ENCODE measurements around the gene HIPK2. TPM values are rescaled to one million over a fixed set of nuclear protein-coding genes. Genes with fewer than 3 reads are reported as not detected.

The HIPK2 gene
- total and polyA plus RNA-seq, 10 of the 15 experiments (the other 5 are each of a cell fraction or from before 2014, with no cell fraction given): 1.7 to 39.0 (median 9.4) TPM

DNA sequence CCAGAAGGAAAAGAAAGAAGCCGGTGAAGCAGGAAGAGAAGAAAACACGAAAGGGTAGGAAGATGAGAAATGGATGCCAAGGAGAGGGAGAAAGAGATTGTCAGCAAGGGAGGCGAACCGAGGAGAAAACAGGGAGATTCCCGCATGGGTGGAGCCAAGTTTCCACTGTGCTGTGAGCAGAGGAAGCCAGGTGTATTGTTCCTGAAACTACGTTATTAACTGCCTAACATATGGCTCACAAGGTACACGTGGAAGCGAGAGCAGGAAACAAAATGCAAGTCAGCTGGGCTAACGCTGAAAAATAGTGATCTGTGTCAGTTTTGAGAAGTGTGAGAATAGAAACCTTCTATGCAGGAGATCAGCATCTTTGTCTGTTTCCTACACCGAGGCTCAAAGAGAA, 20.4 kb upstream of the HIPK2 start (continued):
- TF ChIP-seq, protein P1, sequence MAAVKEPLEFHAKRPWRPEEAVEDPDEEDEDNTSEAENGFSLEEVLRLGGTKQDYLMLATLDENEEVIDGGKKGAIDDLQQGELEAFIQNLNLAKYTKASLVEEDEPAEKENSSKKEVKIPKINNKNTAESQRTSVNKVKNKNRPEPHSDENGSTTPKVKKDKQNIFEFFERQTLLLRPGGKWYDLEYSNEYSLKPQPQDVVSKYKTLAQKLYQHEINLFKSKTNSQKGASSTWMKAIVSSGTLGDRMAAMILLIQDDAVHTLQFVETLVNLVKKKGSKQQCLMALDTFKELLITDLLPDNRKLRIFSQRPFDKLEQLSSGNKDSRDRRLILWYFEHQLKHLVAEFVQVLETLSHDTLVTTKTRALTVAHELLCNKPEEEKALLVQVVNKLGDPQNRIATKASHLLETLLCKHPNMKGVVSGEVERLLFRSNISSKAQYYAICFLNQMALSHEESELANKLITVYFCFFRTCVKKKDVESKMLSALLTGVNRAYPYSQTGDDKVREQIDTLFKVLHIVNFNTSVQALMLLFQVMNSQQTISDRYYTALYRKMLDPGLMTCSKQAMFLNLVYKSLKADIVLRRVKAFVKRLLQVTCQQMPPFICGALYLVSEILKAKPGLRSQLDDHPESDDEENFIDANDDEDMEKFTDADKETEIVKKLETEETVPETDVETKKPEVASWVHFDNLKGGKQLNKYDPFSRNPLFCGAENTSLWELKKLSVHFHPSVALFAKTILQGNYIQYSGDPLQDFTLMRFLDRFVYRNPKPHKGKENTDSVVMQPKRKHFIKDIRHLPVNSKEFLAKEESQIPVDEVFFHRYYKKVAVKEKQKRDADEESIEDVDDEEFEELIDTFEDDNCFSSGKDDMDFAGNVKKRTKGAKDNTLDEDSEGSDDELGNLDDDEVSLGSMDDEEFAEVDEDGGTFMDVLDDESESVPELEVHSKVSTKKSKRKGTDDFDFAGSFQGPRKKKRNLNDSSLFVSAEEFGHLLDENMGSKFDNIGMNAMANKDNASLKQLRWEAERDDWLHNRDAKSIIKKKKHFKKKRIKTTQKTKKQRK (IDR thresholded peaks at IDR 0.05; ENCODE audit: low read depth, low read length): no peak
- TF ChIP-seq EP300 (IDR thresholded peaks at IDR 0.05; ENCODE audit: borderline replicate concordance in 1 of 2, control insufficient read depth in 1 of 2, low read depth in 2 of 2, low read length in 2 of 2): 0 out of 4 replicates have a peak, but pooled peaks of 1 of the 2 experiments have one; percentile 18
- TF ChIP-seq RELA (IDR thresholded peaks at IDR 0.05; ENCODE audit: borderline replicate concordance, partially characterized antibody): peak; percentile 44
- TF ChIP-seq IRF4 (IDR thresholded peaks at IDR 0.05; ENCODE audit: low read depth, low read length): no peak
- no peak for TF ChIP-seq RB1 (IDR thresholded peaks at IDR 0.05; ENCODE audit: borderline replicate concordance)
- TF ChIP-seq SREBF1 (IDR thresholded peaks at IDR 0.05; ENCODE audit: low read length): no peak
- TF ChIP-seq EZH2 (IDR thresholded peaks at IDR 0.05; ENCODE audit: borderline replicate concordance, control insufficient read depth, low read depth, low read length): no peak
- TF ChIP-seq HDGF (IDR thresholded peaks at IDR 0.05): no peak

DNA sequence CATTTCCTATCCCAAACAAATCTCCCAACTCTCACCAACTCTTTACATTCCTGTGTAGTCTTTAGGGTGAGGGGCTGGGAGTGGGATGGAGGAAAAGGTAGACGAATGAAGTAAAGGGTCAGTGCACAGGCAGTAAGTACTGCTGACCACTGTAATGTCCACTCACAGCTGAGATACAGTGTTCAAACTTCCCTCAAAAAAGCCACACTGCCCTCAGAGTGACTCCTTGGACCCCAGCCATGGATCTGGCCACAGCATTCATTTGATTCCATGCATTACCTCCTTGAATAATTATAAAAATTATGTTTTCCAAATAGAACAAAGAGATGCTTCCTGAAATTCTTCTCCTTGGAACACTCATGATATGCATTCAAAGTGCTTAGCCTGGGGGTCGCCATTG, 19.8 kb upstream of the HIPK2 start:
- H2AFZ ChIP-seq (ENCODE audit: control insufficient read depth, low read depth, low read length): no peak overlapping the region
- no peaks in the 10 kb centered on the region; the same call in 2 of the 3 replicates for H3K9me3 ChIP-seq (replicated peaks; ENCODE audit: control insufficient read depth, insufficient read depth, low read length)
- no peak overlapping the region for H3K4me2 ChIP-seq (ENCODE audit: control insufficient read depth, insufficient read depth)
- no TSS peak for BruUV-seq (replicated peaks)
- H4K20me1 ChIP-seq (ENCODE audit: control insufficient read depth, insufficient read depth): no peaks in the 10 kb centered on the region
- no peak overlapping the region for H3K9ac ChIP-seq (ENCODE audit: control insufficient read depth, insufficient read depth, low read length)
- DNase-seq (ENCODE audit: low read depth, low spot score) (no peak), FAIRE-seq (no peak), ATAC-seq (no peak)
- H3K36me3 ChIP-seq (ENCODE audit: control insufficient read depth in 2 of 2, insufficient read depth in 2 of 2, low read length in 1 of 2): no peaks in the 10 kb centered on the region
- in situ Hi-C loops (cut with MboI) (no loop called here), intact Hi-C loops (cut with micrococcal nuclease; ENCODE audit: unreplicated experiment) (no loop called here)
- no peaks in the 10 kb centered on the region for H3K79me2 ChIP-seq (ENCODE audit: control insufficient read depth, insufficient read depth, low read length)
- CTCF ChIA-PET: no interaction called here
- RAD21 ChIA-PET (ENCODE audit: unreplicated experiment): no interaction called here
- H3K27me3 ChIP-seq (replicated peaks in 1 of 2; ENCODE audit: control insufficient read depth in 2 of 2, insufficient read depth in 2 of 2, low read length in 1 of 2): no peaks in the 10 kb centered on the region
- H3K4me3 ChIP-seq: no peak overlapping the region
- 96% methylated on average over 2 of the region's 2 CpGs for WGBS (ENCODE audit: insufficient coverage, insufficient replicate concordance, low lambda C conversion rate, missing lambda C conversion rate)
- no peak overlapping the region for H3K27ac ChIP-seq (ENCODE audit: control insufficient read depth, insufficient read depth)
- SMC1A ChIA-PET (ENCODE audit: uncharacterized antibody, unreplicated experiment): interaction anchor here (1.2 to 1.3 kb wide), 2 partner anchors 19 to 102 kb away, joined by 4 read pairs; no protein-coding TSS in a partner anchor
- POLR2A ChIA-PET: interaction anchor here (1.4 kb wide), 1 partner anchor 14 kb away, joined by 4 read pairs; no protein-coding TSS in a partner anchor
- H3K4me1 ChIP-seq (ENCODE audit: control insufficient read depth, insufficient read depth, low read length): peaks cover 20% of the 10 kb centered on the region
- TF ChIP-seq RELA (IDR thresholded peaks at IDR 0.05; ENCODE audit: borderline replicate concordance, partially characterized antibody): no peak
- TF ChIP-seq RBBP5 (conservative IDR thresholded peaks at IDR 0.05): no peak
- no peak for TF ChIP-seq IKZF1 (conservative IDR thresholded peaks at IDR 0.05)
- no peak for TF ChIP-seq MTA3 (IDR thresholded peaks at IDR 0.05; ENCODE audit: borderline replicate concordance, low read length)
- no peak for TF ChIP-seq CEBPB (IDR thresholded peaks at IDR 0.05; ENCODE audit: borderline replicate concordance in 1 of 2, low read depth in 2 of 2, low read length in 2 of 2)
- no peak for TF ChIP-seq GATAD2B (conservative IDR thresholded peaks at IDR 0.05; ENCODE audit: low read depth)
- TF ChIP-seq CHD2 (IDR thresholded peaks at IDR 0.05; ENCODE audit: borderline replicate concordance, low read depth, low read length): no peak
- TF ChIP-seq TCF12 (IDR thresholded peaks at IDR 0.05; ENCODE audit: low read depth, low read length): no peak
- TF ChIP-seq EP300 (IDR thresholded peaks at IDR 0.05; ENCODE audit: borderline replicate concordance in 1 of 2, control insufficient read depth in 1 of 2, low read depth in 2 of 2, low read length in 2 of 2): no peak
- no peak for TF ChIP-seq NR2C1 (IDR thresholded peaks at IDR 0.05)
- no peak for TF ChIP-seq YY1 (IDR thresholded peaks at IDR 0.05; ENCODE audit: low read depth, low read length)
- no peak for TF ChIP-seq NR2C2 (IDR thresholded peaks at IDR 0.05; ENCODE audit: borderline replicate concordance, control insufficient read depth, insufficient read length, low read depth)
- no peak for TF ChIP-seq SMAD1 (IDR thresholded peaks at IDR 0.05; ENCODE audit: low read depth, partially characterized antibody)
- TF ChIP-seq BACH1 (IDR thresholded peaks at IDR 0.05; ENCODE audit: borderline replicate concordance): no peak
- no peak for TF ChIP-seq WRNIP1 (IDR thresholded peaks at IDR 0.05; ENCODE audit: borderline replicate concordance, low read depth, low read length)

Data from GM12878 (cell line).